Smooth muscle cell (in vitro differentiated cells): ENCODE data around the gene NLRP14. TPM values are rescaled to one million over a fixed set of nuclear protein-coding genes. Genes with fewer than 3 reads are reported as not detected.

Experiments used
- DNase-seq: peaks from one replicate; lab custom pipeline; 2025; ENCODE audit not compliant: unreplicated experiment; lab: John Stamatoyannopoulos, UW
- H2AFZ ChIP-seq: fragments of 200-600 bp; sonication (generic); 2 replicates; pipeline ENCODE4 v1.6.0; 2016; ENCODE audit warnings: antibody characterized with exemption, low read depth, mild to moderate bottlenecking
- H3F3A ChIP-seq: fragments of 200-600 bp; sonication (generic); 2 replicates; pipeline ENCODE4 v1.6.0; 2017; ENCODE audit warnings: antibody characterized with exemption, low read depth
- H3K27ac ChIP-seq: fragments of 200-600 bp; sonication (generic); 2 replicates; pipeline ENCODE4 v1.5.1; 2016; ENCODE audit warnings: low read depth, mild to moderate bottlenecking
- H3K27me3 ChIP-seq: fragments of 200-600 bp; sonication (generic); 2 replicates; pipeline ENCODE4 v1.6.1; 2016; ENCODE audit warnings: low read depth, mild to moderate bottlenecking
- H3K36me3 ChIP-seq: fragments of 200-600 bp; sonication (generic); 2 replicates; pipeline ENCODE4 v1.5.1; 2016; ENCODE audit warnings: low read depth
- H3K4me1 ChIP-seq: fragments of 200-600 bp; sonication (generic); 2 replicates; pipeline ENCODE4 v1.5.1; 2016; ENCODE audit warnings: low read depth
- H3K4me2 ChIP-seq: fragments of 200-600 bp; sonication (generic); 2 replicates; pipeline ENCODE4 v1.6.0; 2016; ENCODE audit warnings: mild to moderate bottlenecking
- H3K4me3 ChIP-seq: fragments of 200-600 bp; sonication (generic); 2 replicates; pipeline ENCODE4 v1.5.1; 2016; ENCODE audit warnings: mild to moderate bottlenecking
- H3K79me2 ChIP-seq: fragments of 200-600 bp; sonication (generic); 2 replicates; pipeline ENCODE4 v1.6.0; 2016; ENCODE audit warnings: low read depth, mild to moderate bottlenecking
- H3K9ac ChIP-seq: fragments of 200-600 bp; sonication (generic); 2 replicates; pipeline ENCODE4 v1.6.0; 2016; ENCODE audit warnings: low read depth
- H3K9me3 ChIP-seq: fragments of 200-600 bp; sonication (generic); replicated peaks from 2 replicates; pipeline ENCODE4 v1.5.1; 2016; ENCODE audit warnings: low read depth
- H4K20me1 ChIP-seq: fragments of 200-600 bp; sonication (generic); 2 replicates; pipeline ENCODE4 v1.6.0; 2016; ENCODE audit warnings: low read depth
- CTCF ChIP-seq: fragments of 200-600 bp; sonication (generic); IDR thresholded peaks from 2 replicates; pipeline ENCODE4 v1.5.1; 2017; ENCODE audit warnings: borderline replicate concordance, mild to moderate bottlenecking, antibody characterized with exemption; ENCODE audit not compliant: insufficient read depth, poor library complexity, severe bottlenecking
- WGBS: methylation state at CpG from one replicate; pipeline ENCODE4 v1.1.7; 2016; ENCODE audit warnings: low lambda C conversion rate; 5-methylcytosine and 5-hydroxymethylcytosine counted together
- polyA plus RNA-seq: library from polyadenylated mRNA; unstranded; fragments of >200 nt; fragmentation: Nextera tagmentation; extraction: Ambion mirVana; gene quantifications from 2 replicates; pipeline ENCODE4 v1.2.1, GENCODE V29; 2016
- total RNA-seq: library from RNA; depleted of rRNA; stranded (reverse); fragments of >200 nt; gene quantifications from 2 replicates; pipeline ENCODE4 v1.2.3, GENCODE V29; 2014

NLRP14 gene
- total and polyA plus RNA-seq, 2 experiments from 2014 or later, result 0.34 TPM; not detected in 1

GRCh38 chr11:7116370-7116769 lies 96.1 kb downstream of the NLRP14 start:
- no peak overlapping the region for H3K27ac ChIP-seq
- H3K27me3 ChIP-seq, result peaks cover 16% of the 10 kb centered on the region
- no peak for DNase-seq
- no peak overlapping the region for H3K9ac ChIP-seq
- no peak overlapping the region for H3K4me3 ChIP-seq
- no peaks in the 10 kb centered on the region for H3F3A ChIP-seq
- H4K20me1 ChIP-seq, result no peaks in the 10 kb centered on the region
- TF ChIP-seq CTCF, result no peak
- no peak overlapping the region for H3K4me2 ChIP-seq
- H2AFZ ChIP-seq, result no peak overlapping the region
- H3K36me3 ChIP-seq, result no peaks in the 10 kb centered on the region
- no peaks in the 10 kb centered on the region for H3K79me2 ChIP-seq
- 98% methylated on average over 3 of the region's 3 CpGs for WGBS
- no peaks in the 10 kb centered on the region for H3K4me1 ChIP-seq
- no peaks in the 10 kb centered on the region for H3K9me3 ChIP-seq

Other genes starting within 250 kb of the NLRP14 start
- gene OR2AG2, start 248.5 kb upstream of the NLRP14 start, total RNA-seq, result 0.13 and 0.72 TPM in 2 replicates
- 0.23 TPM in 1 of 2 replicates, not detected in the other for gene OR2AG2, start 248.5 kb upstream of the NLRP14 start, polyA plus RNA-seq
- not detected in 2 replicates for gene OR2AG1, start 237.5 kb upstream of the NLRP14 start, total RNA-seq
- not detected in 2 replicates for gene OR2AG1, start 237.5 kb upstream of the NLRP14 start, polyA plus RNA-seq
- 0.18 and 0.40 TPM in 2 replicates for gene OR6A2, start 220.8 kb upstream of the NLRP14 start, total RNA-seq
- not detected in 2 replicates for gene OR6A2, start 220.8 kb upstream of the NLRP14 start, polyA plus RNA-seq
- gene OR10A5, start 174.8 kb upstream of the NLRP14 start, total RNA-seq, result not detected in 2 replicates
- gene OR10A5, start 174.8 kb upstream of the NLRP14 start, polyA plus RNA-seq, result 0.17 TPM in 1 of 2 replicates, not detected in the other
- gene OR10A2, start 157.4 kb upstream of the NLRP14 start, total RNA-seq, result not detected in 2 replicates
- gene OR10A2, start 157.4 kb upstream of the NLRP14 start, polyA plus RNA-seq, result 0.06 TPM in 1 of 2 replicates, not detected in the other
- gene OR10A4, start 143.9 kb upstream of the NLRP14 start, total RNA-seq, result not detected in 2 replicates
- not detected in 2 replicates for gene OR10A4, start 143.9 kb upstream of the NLRP14 start, polyA plus RNA-seq
- gene OR2D2, start 128.0 kb upstream of the NLRP14 start, total RNA-seq, result 0.13 TPM in 1 of 2 replicates, not detected in the other
- not detected in 2 replicates for gene OR2D2, start 128.0 kb upstream of the NLRP14 start, polyA plus RNA-seq
- not detected in 2 replicates for gene OR2D3, start 99.5 kb upstream of the NLRP14 start, total RNA-seq
- not detected in 2 replicates for gene OR2D3, start 99.5 kb upstream of the NLRP14 start, polyA plus RNA-seq
- gene ZNF215, start 94.1 kb upstream of the NLRP14 start, total RNA-seq, result 5.2 and 9.1 TPM in 2 replicates
- 2.8 TPM in 2 replicates for gene ZNF215, start 94.1 kb upstream of the NLRP14 start, polyA plus RNA-seq
- gene ZNF214, start 133 bp upstream of the NLRP14 start, total RNA-seq, result 3.5 and 4.3 TPM in 2 replicates
- 1.8 and 3.1 TPM in 2 replicates for gene ZNF214, start 133 bp upstream of the NLRP14 start, polyA plus RNA-seq
- gene RBMXL2, start 68.5 kb downstream of the NLRP14 start, total RNA-seq, result not detected in 2 replicates
- gene RBMXL2, start 68.5 kb downstream of the NLRP14 start, polyA plus RNA-seq, result 0.14 TPM in 1 of 2 replicates, not detected in the other
- gene SYT9, start 231.4 kb downstream of the NLRP14 start, total RNA-seq, result 0.45 TPM in 1 of 2 replicates, not detected in the other
- 0.06 TPM in 1 of 2 replicates, not detected in the other for gene SYT9, start 231.4 kb downstream of the NLRP14 start, polyA plus RNA-seq